ENCODE results near the gene TCF19.

Gene TCF19

DNA sequence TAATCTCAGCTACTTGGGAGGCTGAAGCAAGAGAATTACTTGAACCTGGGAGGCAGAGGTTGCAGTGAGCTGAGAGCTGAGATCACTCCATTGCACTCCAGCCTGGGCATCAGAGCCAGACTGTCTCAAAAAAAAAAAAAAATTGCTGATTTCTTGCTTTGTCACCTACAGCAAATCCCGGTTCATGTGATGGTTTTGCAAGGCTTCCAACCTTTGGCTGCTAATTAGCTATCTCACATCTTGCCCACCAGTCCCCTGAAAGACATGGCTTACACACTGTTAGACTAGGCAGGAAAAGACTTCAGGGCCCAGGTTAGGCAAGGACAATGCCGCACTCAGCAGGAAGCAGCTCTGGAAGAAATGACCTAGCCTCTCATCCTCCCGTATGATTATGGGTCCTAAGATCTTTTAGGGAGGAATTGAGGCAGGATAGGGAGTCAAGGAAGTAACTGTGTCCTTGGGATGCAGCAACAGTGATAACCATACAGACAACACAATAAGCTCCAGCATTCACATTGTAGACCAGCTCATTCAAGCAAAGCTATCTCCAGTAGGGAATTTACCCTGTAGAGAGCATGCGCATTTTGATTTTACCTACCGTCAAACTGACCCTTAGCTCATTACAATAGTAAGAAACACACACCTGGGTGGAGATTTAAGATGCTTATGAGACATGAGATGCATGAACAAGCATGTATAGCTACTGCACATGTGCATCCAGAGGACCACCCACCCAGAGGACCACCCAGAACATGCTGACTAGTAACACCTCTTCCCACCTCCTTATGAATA is 52.5 kb downstream of the TCF19 start:
- CTCF ChIA-PET, result interaction anchor here (0.9 to 2.2 kb wide), 6 partner anchors 14 to 231 kb away, joined by 3 to 8 read pairs (median 4); no protein-coding TSS in a partner anchor
- TF ChIP-seq, protein P1, sequence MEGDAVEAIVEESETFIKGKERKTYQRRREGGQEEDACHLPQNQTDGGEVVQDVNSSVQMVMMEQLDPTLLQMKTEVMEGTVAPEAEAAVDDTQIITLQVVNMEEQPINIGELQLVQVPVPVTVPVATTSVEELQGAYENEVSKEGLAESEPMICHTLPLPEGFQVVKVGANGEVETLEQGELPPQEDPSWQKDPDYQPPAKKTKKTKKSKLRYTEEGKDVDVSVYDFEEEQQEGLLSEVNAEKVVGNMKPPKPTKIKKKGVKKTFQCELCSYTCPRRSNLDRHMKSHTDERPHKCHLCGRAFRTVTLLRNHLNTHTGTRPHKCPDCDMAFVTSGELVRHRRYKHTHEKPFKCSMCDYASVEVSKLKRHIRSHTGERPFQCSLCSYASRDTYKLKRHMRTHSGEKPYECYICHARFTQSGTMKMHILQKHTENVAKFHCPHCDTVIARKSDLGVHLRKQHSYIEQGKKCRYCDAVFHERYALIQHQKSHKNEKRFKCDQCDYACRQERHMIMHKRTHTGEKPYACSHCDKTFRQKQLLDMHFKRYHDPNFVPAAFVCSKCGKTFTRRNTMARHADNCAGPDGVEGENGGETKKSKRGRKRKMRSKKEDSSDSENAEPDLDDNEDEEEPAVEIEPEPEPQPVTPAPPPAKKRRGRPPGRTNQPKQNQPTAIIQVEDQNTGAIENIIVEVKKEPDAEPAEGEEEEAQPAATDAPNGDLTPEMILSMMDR (IDR thresholded peaks at IDR 0.05; ENCODE audit: control extremely low read depth, extremely low read depth, low read depth, missing control alignments), result no peak
- DNase-seq (ENCODE audit: extremely low spot score), result no peak
- POLR2A ChIA-PET, result no interaction called here

Measured in GM10248 (cell line).